ENCODE measurements around the gene KDM8. TPM values are rescaled to one million over a fixed set of nuclear protein-coding genes. Genes with fewer than 3 reads are reported as not detected.
"Not testable (repeated sequence)": the region's sequence is repeated elsewhere in the genome, so short reads cannot be mapped to it uniquely, and the experiment has no call there.

Gene KDM8
- total RNA-seq, 1 experiment from 2014 or later, result 7.9 TPM

- CTCF ChIA-PET, result no interaction called here
- Histone ChIP-seq H3K27ac (ENCODE audit: low read length) (no peak overlapping the region), H3K9me3 (ENCODE audit: control insufficient read depth, insufficient read depth, low read depth, low read length) (no peaks in the 10 kb centered on the region), H3K4me1 (ENCODE audit: control insufficient read depth, insufficient read depth, low read length) (peaks cover 3% of the 10 kb centered on the region; the same call in 1 of the 2 replicates), H3K36me3 (ENCODE audit: control insufficient read depth, insufficient read depth, low read length) (no peaks in the 10 kb centered on the region), H3K27me3 (ENCODE audit: control insufficient read depth, insufficient read depth, low read length) (no peaks in the 10 kb centered on the region), H3K4me3 (ENCODE audit: low read depth in 2 of 2, low read length in 2 of 2) (no peak overlapping the region)
- TF ChIP-seq, protein P1, sequence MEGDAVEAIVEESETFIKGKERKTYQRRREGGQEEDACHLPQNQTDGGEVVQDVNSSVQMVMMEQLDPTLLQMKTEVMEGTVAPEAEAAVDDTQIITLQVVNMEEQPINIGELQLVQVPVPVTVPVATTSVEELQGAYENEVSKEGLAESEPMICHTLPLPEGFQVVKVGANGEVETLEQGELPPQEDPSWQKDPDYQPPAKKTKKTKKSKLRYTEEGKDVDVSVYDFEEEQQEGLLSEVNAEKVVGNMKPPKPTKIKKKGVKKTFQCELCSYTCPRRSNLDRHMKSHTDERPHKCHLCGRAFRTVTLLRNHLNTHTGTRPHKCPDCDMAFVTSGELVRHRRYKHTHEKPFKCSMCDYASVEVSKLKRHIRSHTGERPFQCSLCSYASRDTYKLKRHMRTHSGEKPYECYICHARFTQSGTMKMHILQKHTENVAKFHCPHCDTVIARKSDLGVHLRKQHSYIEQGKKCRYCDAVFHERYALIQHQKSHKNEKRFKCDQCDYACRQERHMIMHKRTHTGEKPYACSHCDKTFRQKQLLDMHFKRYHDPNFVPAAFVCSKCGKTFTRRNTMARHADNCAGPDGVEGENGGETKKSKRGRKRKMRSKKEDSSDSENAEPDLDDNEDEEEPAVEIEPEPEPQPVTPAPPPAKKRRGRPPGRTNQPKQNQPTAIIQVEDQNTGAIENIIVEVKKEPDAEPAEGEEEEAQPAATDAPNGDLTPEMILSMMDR (IDR thresholded peaks at IDR 0.05), result no peak
- no peak for TF ChIP-seq SIN3A (IDR thresholded peaks at IDR 0.05; ENCODE audit: borderline replicate concordance, insufficient read depth, low read depth, low read length)
- TF ChIP-seq, protein P2, sequence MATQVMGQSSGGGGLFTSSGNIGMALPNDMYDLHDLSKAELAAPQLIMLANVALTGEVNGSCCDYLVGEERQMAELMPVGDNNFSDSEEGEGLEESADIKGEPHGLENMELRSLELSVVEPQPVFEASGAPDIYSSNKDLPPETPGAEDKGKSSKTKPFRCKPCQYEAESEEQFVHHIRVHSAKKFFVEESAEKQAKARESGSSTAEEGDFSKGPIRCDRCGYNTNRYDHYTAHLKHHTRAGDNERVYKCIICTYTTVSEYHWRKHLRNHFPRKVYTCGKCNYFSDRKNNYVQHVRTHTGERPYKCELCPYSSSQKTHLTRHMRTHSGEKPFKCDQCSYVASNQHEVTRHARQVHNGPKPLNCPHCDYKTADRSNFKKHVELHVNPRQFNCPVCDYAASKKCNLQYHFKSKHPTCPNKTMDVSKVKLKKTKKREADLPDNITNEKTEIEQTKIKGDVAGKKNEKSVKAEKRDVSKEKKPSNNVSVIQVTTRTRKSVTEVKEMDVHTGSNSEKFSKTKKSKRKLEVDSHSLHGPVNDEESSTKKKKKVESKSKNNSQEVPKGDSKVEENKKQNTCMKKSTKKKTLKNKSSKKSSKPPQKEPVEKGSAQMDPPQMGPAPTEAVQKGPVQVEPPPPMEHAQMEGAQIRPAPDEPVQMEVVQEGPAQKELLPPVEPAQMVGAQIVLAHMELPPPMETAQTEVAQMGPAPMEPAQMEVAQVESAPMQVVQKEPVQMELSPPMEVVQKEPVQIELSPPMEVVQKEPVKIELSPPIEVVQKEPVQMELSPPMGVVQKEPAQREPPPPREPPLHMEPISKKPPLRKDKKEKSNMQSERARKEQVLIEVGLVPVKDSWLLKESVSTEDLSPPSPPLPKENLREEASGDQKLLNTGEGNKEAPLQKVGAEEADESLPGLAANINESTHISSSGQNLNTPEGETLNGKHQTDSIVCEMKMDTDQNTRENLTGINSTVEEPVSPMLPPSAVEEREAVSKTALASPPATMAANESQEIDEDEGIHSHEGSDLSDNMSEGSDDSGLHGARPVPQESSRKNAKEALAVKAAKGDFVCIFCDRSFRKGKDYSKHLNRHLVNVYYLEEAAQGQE (IDR thresholded peaks at IDR 0.05; ENCODE audit: insufficient read depth in 1 of 2, low read depth in 2 of 2, low read length in 1 of 2), result no peak
- no peak for TF ChIP-seq TCF7L2 (IDR thresholded peaks at IDR 0.05; ENCODE audit: low read depth, low read length)
- ATAC-seq (no peak), DNase-seq (ENCODE audit: low read depth, low spot score) (no peak)
- BruUV-seq (replicated peaks), result no TSS peak
- intact Hi-C loops (cut with micrococcal nuclease; ENCODE audit: unreplicated experiment) (no loop called here), in situ Hi-C loops (cut with HindIII; ENCODE audit: low pct_unique_long_range_greater_than_20kb, low sequenced_read_pairs) (no loop called here)
- POLR2A ChIA-PET, result no interaction called here
Observed at GRCh38 chr16:27199235-27199586, 4.1 kb upstream of the KDM8 start.

GRCh38 chr16:27199736-27200135 is 3.6 kb upstream of the KDM8 start:
- no peaks in the 10 kb centered on the region for H3K9me3 ChIP-seq (ENCODE audit: control insufficient read depth, insufficient read depth, low read depth, low read length)
- H3K4me3 ChIP-seq (ENCODE audit: low read depth in 2 of 2, low read length in 2 of 2), result no peak overlapping the region
- no TSS peak for BruUV-seq (replicated peaks)
- no peak for TF ChIP-seq SIN3A (IDR thresholded peaks at IDR 0.05; ENCODE audit: borderline replicate concordance, insufficient read depth, low read depth, low read length)
- TF ChIP-seq TCF7L2 (IDR thresholded peaks at IDR 0.05; ENCODE audit: low read depth, low read length), result no peak
- TF ChIP-seq, protein P1 (IDR thresholded peaks at IDR 0.05), result no peak
- ChIA-PET POLR2A (no interaction called here), CTCF (no interaction called here)
- no peaks in the 10 kb centered on the region for H3K36me3 ChIP-seq (ENCODE audit: control insufficient read depth, insufficient read depth, low read length)
- no peaks in the 10 kb centered on the region for H3K27me3 ChIP-seq (ENCODE audit: control insufficient read depth, insufficient read depth, low read length)
- intact Hi-C loops (cut with micrococcal nuclease; ENCODE audit: unreplicated experiment) (no loop called here), in situ Hi-C loops (cut with HindIII; ENCODE audit: low pct_unique_long_range_greater_than_20kb, low sequenced_read_pairs) (no loop called here)
- no peak overlapping the region for H3K27ac ChIP-seq (ENCODE audit: low read length)
- DNase-seq (ENCODE audit: low read depth, low spot score) (no peak), ATAC-seq (no peak)
- peaks cover 7% of the 10 kb centered on the region; the same call in 1 of the 2 replicates for H3K4me1 ChIP-seq (ENCODE audit: control insufficient read depth, insufficient read depth, low read length)

DNA sequence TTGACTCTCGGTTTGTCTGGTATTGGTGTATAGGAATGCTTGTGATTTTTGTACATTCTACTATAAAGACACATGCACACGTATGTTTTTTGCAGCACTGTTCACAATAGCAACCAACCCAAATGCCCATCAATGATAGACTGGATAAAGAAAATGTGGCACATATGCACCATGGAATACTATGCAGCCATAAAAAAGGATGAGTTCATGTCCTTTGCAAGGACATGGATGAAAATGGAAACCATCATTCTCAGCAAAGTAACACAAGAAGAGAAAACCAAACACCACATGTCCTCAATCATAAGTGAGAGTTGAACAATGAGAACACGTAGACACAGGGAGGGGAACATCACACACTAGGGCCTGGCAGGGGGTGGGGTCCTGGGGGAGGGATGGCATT is 2.4 kb upstream of the KDM8 start:
- in situ Hi-C loops (cut with HindIII; ENCODE audit: low pct_unique_long_range_greater_than_20kb, low sequenced_read_pairs); H3K27me3 ChIP-seq (ENCODE audit: control insufficient read depth, insufficient read depth, low read length); CTCF ChIA-PET; BruUV-seq (replicated peaks); H3K4me3 ChIP-seq (ENCODE audit: low read depth in 2 of 2, low read length in 2 of 2); H3K36me3 ChIP-seq (ENCODE audit: control insufficient read depth, insufficient read depth, low read length); H3K27ac ChIP-seq (ENCODE audit: low read length); H3K9me3 ChIP-seq (ENCODE audit: control insufficient read depth, insufficient read depth, low read depth, low read length); intact Hi-C loops (cut with micrococcal nuclease; ENCODE audit: unreplicated experiment); DNase-seq (ENCODE audit: low read depth, low spot score); POLR2A ChIA-PET; ATAC-seq; H3K4me1 ChIP-seq (ENCODE audit: control insufficient read depth, insufficient read depth, low read length): not testable (repeated sequence)

Data from Panc1 (cell line).